GM18520 (cell line): ENCODE data around the gene KDR.

Experiments used
- ATAC-seq: cut with Tn5 transposase; IDR thresholded peaks from one replicate; pipeline ENCODE4 v1.9.1; 2021; ENCODE audit not compliant: unreplicated experiment

The KDR gene

DNA sequence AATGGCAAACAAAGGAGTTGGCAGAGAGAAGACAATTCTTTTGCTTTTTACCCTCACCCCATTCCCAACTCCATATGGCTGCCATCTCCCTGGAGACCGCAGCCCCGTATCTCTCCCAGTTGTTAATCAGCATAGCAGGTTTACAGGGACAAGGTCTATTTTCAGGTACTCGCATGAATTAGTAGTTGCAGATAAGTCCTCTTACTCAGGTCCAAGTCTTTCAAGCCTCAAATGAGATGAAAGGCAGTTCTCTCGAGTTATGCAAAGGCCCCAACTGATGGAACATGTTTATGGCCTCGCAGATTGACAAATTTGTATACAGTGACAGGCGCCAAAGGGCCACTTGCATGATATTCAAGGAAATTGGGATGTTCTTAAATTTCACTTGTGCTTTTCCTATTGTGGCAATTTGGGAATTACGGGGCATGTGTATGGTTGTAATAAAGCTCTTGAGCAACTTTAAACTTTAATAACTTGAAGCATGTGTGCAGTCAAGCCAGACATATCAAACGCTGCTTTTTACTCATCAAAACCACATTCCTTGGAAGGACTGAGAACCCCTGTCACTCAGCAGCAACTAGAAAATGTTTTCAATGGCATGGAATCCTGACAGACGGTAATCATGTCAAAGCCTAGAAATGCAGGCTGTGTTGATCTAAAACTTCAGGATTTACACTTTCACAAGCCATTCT lies 45.1 kb downstream of the KDR start:
- no peak for ATAC-seq

DNA sequence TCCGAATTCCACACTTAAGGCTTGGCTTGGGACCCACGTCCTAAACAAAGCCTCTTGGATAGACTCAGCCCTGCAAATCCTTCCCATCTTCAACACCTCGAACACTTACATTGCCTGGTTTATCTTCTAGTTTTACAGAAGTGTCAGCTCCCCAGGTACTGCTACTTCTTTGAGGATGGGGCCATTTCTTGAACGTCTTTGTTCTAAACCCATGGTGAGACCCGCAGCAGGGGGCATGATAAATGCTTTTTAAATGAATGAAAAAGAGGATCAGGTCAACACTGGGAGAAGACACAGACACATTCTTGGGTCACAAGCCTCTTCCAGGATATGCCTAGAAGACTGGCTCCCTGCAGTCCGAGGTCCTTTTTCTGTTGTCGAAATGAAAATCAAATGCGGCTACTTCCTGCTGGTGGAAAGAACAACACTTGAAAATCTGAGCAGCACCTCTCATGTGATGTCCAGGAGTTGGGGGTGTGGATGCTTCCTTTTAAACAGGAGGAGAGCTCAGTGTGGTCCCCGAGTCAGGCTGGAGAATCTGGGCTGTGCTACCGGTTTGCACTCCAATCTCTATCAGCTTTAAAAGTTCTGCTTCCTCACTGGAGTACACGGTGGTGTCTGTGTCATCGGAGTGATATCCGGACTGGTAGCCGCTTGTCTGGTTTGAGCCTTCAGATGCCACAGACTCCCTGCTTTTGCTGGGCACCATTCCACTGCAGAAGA lies 45.8 kb downstream of the KDR start:
- ATAC-seq, result no peak

DNA sequence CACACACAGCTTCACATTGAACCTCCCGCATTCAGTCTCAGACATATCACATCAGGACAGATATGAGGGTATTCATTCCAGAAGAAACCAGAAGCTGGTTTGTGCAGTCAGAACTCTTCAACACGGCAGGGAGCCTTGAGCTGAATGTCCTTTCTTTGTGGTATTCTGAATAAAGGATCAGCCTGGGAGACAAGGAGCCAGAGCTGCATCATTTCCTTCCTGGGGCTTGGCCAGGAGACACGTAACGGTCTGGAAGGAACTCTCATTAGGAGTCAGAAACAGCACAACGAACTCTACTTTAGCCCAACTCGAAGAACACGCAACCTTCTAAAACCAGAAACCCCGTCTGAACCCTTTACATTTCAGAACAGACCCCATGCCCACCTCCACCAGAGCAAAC lies 46.4 kb downstream of the KDR start:
- ATAC-seq, result no peak

DNA sequence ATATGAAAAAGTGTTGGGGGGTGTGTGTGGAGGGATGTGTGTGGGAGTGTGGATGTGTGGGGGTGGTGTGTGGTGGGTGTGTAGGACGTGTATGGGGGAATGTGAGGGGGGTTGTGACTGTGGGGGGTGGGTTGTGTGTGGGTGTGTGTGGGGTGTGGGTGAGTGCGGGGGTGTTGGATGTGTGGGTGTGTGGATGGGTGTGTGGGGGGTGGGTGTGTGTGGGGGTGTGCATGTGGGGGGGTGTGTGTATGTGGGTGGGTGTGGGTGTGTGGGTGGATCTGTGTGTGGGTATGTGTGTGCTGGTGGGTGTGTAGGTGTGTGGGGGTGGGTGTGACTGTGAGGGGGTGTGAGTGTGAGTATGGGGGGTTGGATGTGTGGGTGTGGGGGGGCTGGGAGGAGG lies 47.8 kb downstream of the KDR start:
- ATAC-seq, result no peak

DNA sequence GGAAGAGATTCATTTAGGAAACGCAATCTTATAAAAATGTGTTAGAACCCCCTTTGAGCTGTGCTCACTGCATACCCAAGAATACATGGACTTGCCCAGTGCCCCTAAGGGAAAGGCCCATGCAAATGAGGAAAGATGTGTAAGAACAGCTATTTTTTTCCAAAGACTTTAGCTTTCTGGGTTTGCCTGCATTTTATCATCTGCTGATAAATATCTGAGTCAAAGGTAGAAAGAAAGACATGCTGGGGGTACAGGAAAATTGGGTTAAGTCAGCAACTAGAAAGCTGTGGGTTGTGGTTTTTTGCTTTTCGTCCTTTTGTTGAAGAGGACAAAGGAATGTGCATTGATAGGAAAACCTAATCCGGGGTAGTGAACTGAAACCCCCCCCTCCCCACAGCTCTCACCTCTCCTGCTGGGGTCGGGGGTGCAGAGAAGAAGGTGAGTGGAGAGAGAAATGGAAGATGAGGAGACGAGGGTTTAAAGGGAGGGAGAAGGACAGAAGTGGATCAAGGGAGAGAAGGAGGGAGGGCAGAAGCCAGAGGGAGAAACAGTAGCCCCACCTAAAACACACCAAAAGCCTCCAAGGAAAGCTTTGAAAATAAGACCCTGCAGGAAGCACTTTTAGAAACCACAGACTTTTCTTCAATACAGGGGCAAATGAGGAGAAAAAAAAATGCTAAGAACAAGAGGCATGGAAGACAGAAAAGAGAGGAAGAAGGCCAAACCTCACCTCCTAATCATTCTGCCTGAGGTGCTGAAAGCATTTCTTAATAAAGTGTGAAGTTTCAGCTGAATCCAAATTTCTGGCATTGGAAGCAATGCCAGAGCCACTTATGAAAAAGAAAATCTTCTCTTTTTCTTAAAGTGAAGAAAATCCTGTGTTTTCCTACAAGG lies 49.3 kb downstream of the KDR start:
- no peak for ATAC-seq

DNA sequence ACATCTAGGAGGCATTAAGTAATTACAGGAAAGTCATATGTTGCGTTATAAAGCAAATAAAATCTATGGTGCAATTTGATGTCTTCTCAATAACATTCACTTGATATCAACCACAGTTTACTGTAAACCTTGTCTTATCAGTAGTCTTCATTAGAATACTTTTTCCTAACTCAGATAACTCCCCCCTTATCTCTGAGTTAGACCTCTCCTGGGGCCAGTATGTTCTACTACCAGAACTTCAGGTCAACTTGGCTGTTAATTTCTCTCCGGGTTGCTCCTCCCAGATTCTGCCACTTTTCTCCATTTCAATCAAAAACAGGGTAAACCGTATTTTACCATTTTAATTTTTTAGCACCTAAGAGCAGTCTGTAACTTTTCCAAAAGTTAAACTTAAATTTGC lies 50.0 kb downstream of the KDR start:
- ATAC-seq, result no peak

DNA sequence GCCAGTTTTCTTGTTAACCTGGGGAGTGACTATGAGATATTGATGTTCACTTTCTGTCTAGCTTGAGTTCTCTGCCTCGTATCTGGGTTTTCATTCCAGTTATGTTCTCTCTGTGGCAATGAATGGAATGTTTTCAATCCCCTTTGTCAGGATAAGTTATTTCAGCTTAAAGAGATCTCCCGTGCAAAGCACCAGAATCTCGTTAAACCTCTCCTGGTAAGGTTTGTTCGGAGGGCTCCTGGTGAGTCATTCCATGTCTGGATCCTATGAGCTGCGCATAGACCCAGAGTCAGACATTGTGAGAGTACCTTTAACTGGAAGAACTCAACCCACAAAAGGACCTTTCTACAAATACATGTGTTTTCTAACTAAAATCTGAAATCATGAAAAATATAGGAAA lies 51.0 kb downstream of the KDR start:
- ATAC-seq, result no peak

DNA sequence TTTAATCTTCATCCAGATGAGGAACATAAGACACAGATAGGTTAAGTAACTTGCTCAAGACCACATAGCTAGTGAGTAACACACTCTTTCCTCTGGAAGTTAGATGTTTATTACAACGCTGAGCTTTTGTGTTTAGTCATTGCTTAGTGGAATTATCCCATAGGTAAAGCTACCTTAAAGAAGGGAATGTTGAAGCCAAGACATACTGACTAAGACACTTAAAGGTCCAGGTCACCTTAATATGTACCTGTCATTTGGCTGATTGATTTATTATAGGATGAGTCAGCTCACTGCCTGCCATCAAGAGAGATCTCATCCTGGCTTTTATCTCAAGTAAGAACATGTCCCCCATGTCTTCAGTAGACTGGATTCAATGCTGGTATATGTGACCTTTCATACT lies 53.4 kb downstream of the KDR start:
- no peak for ATAC-seq

DNA sequence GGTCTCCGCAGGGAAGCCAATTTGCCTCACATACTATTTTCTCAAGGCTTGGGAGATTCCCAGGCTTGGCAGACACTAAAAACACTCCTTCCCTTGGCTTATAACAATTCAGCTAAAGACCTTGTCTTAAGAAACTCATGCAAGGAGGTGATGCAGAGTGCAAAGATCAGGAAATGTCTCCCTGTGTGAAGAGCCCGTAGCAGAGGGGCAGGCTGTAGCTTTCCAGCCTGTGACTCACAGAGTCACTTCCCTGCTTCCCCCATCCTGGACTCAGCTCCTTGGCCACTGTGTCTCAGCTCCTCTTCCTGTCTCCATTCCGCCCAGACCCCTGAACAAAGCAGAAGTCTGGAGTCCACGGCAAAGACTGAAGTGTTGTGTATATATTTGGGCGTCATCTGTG lies 56.1 kb downstream of the KDR start:
- ATAC-seq, result no peak

DNA sequence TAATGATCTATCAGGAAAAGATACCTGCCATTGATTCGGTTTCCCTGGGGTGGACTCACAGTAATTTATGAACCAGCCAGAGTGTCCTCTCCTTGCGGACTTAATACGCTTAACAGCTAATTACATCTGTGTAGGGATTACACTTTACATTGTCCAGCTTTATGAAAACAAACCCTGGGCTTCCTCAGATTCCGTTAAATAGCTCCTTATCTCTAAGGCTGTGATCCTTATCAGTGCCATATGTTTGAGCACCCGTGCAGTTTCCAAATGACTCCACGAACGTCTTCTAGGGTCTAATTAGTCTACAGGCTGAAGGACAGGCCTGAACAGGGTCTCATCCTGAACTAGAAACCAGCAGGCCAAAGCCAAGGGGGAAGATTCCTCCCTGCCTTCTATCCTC lies 56.9 kb downstream of the KDR start:
- ATAC-seq, result no peak

DNA sequence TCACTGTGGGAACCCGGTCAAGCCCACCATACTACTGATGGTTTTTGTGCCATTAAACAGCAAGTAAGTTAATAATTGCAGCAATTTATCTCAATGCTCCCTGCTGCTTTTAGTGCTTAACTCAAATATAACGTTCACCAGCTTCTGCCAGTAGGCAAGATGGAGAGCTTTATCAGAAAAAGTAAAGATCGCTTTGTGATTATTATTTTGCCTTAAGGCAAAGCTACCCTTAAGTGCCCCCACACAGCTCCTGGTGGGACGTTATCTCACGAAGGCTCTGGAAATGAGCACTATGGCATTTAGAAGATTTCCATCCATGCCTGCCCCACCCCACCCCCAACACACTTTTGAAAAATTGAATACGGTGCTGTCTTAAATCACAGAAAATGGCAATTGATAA lies 59.4 kb downstream of the KDR start:
- ATAC-seq, result no peak

DNA sequence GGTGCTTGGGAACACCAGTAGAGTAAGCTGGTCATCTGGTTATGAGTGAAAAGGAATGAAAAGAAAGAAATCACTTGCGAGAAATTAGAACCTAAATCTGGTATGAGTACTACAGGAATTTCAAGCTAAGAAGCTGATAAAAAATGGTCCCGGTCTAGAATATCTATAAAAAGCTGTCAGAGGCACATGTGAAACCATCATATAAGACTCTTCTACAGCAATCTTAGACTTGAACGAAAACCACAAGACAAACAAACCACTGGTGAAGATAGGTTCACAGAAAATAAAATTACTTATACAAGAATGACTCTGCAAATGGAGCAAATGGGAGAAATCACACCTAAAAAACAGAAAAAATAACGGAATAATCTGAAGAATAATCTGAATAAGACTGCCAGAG lies 69.9 kb downstream of the KDR start:
- ATAC-seq, result no peak

DNA sequence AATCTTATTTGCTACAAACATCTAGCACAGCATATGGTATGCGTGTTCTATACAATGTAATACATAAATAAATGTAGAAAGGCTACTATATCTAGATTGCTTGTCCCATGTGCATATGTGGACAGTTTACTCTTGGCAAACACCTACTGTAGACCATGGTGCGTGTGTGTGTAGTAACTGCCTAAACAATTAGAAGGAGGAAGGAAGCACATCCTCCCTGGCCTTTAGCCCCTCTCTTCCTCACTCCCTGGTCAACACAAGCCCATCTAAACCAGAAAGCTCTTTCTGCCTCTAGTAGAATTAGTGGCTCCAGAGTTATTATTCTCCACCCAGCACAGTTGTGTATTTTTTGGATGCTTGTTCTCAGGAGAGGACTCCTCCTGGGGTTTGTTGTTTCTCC lies 73.9 kb downstream of the KDR start:
- ATAC-seq, result no peak

DNA sequence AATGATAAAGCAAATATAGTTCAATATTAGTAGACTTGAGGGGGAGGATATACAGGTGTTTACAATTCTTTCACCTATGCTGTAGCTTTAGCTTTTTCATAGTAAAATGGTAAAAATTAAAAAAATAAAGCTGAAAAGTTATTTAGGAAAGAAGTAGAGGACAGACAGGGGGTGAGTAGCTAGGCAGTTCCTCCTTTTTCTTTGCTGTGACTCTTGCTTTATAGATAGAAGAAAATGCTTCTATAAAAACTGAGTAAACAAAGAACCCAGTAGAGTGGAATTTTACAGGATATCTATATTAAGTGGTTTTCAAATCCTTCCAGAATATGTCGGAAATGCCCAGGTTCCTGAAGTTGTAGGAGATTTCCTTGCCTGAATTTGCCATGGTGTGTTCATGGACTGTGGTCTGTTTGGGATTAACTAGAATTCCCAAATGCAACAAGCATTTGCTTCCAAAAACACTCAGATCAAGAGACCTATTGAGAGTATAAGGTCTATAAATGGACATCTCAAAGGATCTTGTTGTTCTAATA lies 74.9 kb downstream of the KDR start:
- ATAC-seq, result no peak

DNA sequence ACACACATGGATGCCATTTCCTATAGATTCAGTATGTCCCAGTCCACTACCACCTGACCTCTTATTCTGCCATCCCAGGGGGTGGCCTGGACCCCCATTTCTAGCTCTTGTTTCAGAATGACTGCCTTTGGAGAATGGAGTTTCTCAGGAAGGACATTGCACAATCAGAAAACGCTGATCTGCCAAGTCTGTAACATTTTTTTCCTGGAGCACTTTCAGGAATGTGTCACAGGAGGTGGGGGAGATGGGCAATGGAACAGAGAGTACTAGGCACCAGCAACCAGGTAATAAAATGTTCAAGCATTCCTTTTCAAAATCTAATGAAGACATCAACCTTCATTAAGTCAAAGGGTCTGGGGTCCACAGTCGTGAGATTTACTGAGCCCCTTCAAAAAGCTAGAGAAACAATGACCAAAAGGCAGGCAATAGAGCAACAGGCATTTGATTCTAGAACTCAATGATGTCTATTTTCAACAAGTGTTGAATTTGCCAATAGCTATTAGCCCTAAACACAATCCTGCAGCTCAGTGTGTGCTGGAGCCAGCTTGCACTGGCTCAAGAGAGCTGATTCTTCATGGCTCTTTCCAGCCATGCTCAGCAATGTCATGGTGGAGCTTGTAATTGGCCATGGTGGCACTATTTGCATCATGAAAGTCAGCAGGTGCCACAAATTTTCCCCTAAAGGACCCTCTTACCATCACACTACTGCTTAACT lies 87.1 kb downstream of the KDR start:
- no peak for ATAC-seq

DNA sequence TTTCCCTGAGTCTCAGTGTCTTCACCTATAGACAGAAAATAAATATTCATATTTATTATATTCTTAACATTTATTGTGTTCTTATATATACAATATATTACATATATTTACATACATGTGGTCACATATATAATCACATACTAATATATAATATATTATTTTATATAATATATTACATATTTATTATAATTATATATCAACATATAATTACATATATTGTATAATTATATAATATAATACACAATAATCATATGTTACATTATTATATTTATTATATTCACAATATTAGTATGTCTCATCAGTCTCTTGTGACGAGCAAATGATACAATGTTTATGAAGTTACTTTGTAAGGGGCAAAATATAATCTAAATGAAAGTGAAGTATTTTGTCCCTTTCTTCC lies 87.7 kb downstream of the KDR start:
- no peak for ATAC-seq

DNA sequence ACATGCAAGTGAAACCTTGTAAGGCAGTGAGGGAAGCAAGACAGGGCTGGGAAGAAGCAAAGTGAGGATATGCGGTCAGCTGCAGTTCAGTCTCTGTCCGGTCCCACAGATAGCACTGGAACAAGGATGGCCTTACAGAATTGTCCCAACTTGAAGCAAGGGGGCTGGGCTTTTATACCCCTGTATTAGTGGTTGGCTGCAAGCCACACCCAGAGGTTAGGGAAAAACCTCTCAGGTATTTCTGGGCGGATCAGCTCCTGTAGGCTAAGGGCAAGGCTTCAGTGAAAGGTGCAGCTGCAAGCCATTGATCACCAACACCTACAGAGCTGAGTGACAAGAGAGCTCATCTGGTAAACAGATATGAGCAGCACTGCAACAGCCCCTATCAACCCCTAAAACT lies 89.0 kb downstream of the KDR start:
- ATAC-seq, result no peak

DNA sequence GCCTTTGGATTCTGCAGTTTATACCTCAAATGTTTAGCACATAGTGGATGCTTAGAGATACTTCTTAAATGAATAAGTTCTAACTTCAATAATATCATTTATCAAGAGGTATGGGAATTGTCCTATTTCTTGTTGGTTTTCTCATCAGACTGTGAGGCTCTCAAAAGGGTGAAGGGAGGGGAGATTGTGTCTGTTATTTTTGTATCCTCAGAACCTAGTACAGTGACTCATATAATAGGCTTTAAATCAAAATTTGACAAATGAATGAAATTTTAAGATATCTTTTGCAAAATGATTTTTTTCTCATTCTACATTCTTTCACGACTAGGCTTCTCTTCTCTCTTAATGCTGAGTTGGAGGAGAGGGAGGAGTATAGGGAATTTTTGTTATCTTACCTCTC lies 89.5 kb downstream of the KDR start:
- ATAC-seq, result no peak

DNA sequence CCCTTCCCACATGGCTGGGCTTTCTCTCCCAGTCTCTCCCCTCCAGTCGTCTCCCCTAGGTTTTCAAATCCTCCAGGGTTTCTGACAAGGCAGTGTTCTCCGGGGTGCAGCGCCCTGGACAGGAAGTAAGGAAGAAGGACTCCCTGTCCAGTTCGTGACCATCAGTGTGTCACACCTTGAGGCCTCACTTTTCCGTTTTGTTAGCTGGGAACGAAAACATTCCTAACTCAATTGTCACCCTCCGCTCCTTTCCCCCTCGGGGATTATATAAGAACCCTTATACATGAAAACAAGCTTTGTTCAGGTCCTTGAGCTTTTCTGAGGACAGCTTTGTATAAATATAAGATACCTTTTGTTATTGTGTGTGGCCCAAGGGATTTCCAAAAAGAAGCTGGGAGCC lies 92.1 kb downstream of the KDR start:
- ATAC-seq, result no peak

DNA sequence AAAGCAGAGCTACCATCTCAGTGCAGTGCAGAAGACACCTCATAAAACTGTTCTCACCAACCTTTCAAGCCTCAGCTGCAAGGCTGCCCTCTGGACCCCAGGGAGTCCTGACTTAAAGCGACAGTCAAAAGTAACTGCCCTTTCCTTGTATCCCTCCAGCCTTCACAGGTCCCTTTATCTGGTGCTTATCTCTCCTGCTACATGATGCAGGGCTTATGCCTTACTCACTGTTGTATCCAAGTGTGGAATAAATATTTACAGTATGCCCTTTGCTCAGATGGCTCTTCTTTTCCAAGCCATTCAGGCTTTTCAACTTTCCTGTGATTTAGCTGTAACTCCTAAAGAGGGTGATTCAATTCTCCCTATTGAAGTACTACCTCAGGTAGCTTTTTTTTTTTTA lies 92.6 kb downstream of the KDR start:
- ATAC-seq, result no peak

DNA sequence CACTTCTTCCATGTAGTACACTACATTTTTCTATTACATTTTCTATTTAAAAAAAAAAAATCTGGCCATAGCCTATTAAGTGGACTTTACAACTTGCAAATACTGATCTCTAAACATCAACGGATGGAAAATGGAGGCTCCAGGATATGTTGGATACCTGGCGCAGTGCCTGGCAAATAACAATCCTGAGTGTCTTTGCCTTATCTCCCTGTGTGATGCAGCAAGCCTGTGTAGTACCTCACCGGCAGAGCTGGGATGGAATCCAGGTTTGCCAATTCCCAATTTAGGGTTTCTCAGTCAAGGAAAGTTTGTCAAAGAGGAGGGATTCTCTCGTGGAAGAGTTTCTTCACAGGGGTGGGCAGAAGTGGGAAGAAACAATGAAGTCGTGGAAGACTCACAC lies 93.2 kb downstream of the KDR start:
- no peak for ATAC-seq
